Effector memory CD8-positive, alpha-beta T cell (primary cell): ENCODE measurements around the gene NACC2.

ENCODE experiments used
- ATAC-seq: fragments of 150-1000 bp; cut with Tn5 transposase; replicated peaks from 2 replicates; pipeline ENCODE4 v1.10.0; 2021; ENCODE audit warnings: mild to moderate bottlenecking, moderate library complexity
- DNase-seq, 3 experiments: peaks; one replicate each; pipeline ENCODE4 v3.0.0; 2021
- H3K27ac Mint-ChIP-seq, 2 donors: one replicate each; pipeline ENCODE4 v1.8.0; 2022; ENCODE audit warnings: mild to moderate bottlenecking in 2 of 2, mixed read lengths in 2 of 2, moderate library complexity in 2 of 2
- H3K27me3 Mint-ChIP-seq, 2 donors: one replicate each; pipeline ENCODE4 v1.8.0; 2022; ENCODE audit warnings: mixed read lengths in 2 of 2
- H3K36me3 Mint-ChIP-seq: one replicate; pipeline ENCODE4 v1.8.0; 2022; ENCODE audit warnings: mild to moderate bottlenecking, moderate library complexity, mixed read lengths; ENCODE audit not compliant: insufficient read depth
- H3K4me1 Mint-ChIP-seq, 2 donors: one replicate each; pipeline ENCODE4 v1.8.0; 2022; ENCODE audit warnings: low read depth in 2 of 2, mixed read lengths in 2 of 2
- H3K4me3 Mint-ChIP-seq, 2 donors: one replicate each; pipeline ENCODE4 v1.8.0; 2022; ENCODE audit warnings: mild to moderate bottlenecking in 2 of 2, mixed read lengths in 2 of 2, moderate library complexity in 2 of 2
- H3K9me3 Mint-ChIP-seq, 2 donors: one replicate each; pipeline ENCODE4 v1.8.0; 2022; ENCODE audit warnings: mixed read lengths in 2 of 2

NACC2 gene

DNA sequence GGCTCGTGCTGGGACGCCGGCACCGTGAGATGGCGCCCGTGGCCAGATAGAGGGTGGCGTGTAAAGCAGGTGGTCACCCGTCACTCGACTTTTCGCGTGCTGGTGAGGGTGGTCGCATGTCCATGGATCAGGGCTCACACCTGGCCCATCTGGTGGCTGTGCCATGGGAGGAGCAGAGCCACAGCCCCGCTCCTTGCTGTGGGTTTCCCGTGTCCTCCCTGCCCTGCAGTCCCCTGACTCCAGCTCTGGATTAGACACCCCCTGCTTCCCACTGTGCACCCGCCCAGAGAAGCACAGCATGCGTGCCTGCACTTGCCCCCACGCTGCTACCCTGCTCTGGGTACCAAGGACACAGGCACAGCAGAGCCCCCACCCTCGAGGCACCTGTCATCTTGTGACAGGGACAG is 25.4 kb upstream of the NACC2 start:
- peaks cover 4 to 6% of the 10 kb centered on the region in 2 donors for H3K4me1 Mint-ChIP-seq
- peak overlapping the region in 1 of 2 donors; percentile 20 for H3K27ac Mint-ChIP-seq
- peaks cover 8 to 11% of the 10 kb centered on the region in 2 donors for H3K27me3 Mint-ChIP-seq
- no peak for DNase-seq
- H3K36me3 Mint-ChIP-seq: peaks cover 17% of the 10 kb centered on the region
- no peaks in the 10 kb centered on the region for H3K9me3 Mint-ChIP-seq
- ATAC-seq: no peak
- peak overlapping the region in 1 of 2 donors; percentile 17 for H3K4me3 Mint-ChIP-seq

DNA sequence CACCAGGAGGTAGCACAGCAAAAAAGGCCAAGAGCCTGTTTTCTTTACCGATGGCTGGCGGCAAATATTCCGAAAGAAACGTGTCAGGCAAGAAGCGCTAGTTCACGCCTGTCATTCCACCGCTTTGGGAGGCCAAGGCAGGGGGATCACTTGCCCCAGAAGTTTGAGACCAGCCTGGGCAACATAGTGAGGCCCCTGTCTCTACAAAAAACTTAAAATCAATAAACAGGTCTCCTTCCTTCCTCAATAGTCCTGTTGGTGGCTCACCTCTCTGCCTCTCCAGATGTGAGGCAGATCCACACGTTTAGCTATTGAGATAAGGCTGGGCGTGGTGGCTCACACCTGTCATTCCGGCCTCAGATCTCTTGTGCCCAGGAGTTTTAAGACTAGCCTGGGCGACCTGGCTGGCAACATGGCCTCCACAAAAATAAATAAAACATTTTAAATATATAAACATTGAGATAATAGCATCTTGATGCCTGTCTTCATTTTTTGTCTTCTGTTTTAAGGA is 24.8 kb upstream of the NACC2 start:
- H3K4me3 Mint-ChIP-seq: peak overlapping the region in 1 of 2 donors; percentile 36
- H3K4me1 Mint-ChIP-seq: peaks cover 4 to 6% of the 10 kb centered on the region in 2 donors
- no peak for ATAC-seq
- H3K9me3 Mint-ChIP-seq: no peaks in the 10 kb centered on the region
- peaks cover 18% of the 10 kb centered on the region for H3K36me3 Mint-ChIP-seq
- no peak for DNase-seq
- peak overlapping the region in 1 of 2 donors; percentile 46 for H3K27ac Mint-ChIP-seq
- H3K27me3 Mint-ChIP-seq: peaks cover 3 to 6% of the 10 kb centered on the region in 2 donors

DNA sequence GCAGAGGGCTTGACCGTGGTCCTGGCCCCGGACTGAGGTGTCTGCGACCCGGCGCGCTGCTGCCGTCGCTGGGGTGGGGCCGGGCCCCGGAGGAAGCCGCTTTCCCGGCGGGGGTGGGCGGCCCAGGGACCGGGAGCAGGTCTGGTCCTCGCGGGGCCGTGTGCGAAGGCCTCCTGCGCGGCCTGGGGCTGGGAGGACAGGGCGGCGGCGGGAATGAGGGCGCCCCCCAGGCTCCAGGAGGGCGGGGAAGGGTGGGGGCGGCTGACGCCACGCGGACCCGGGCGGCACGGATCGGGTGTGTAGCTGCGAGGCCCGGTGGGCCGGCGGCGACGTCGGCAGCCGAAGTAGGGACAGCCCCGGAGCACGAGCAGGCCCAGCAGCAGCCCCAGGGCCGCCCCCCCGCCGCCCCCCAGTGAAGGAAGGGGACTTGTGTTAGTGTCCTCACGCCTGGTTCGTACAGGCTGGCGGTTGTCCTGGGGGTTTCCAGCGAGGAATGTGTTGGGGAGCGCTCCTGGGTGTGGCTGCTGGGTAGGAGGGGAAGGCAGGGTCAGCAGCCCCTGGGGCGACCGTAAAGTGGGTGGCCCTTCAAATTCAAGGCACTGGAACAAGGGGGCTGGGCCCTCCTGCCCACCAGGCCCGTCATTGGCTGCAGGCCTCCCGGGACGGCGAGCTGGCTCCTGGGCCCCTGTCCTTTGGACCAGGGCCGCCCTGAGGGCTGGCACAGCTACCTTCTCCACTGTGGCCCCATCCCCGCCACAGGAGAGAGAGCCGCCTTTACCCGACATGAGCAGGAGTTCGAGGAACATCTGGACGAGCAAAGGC is 24.2 kb upstream of the NACC2 start:
- peaks cover 20% of the 10 kb centered on the region for H3K36me3 Mint-ChIP-seq
- H3K27ac Mint-ChIP-seq: peak overlapping the region; percentile 46 to 65
- ATAC-seq (peak; percentile 27), DNase-seq (no peak)
- H3K4me3 Mint-ChIP-seq: peak overlapping the region; percentile 64 to 75
- no peaks in the 10 kb centered on the region for H3K9me3 Mint-ChIP-seq
- H3K27me3 Mint-ChIP-seq: no peaks in the 10 kb centered on the region
- H3K4me1 Mint-ChIP-seq: peaks cover 4 to 6% of the 10 kb centered on the region in 2 donors

DNA sequence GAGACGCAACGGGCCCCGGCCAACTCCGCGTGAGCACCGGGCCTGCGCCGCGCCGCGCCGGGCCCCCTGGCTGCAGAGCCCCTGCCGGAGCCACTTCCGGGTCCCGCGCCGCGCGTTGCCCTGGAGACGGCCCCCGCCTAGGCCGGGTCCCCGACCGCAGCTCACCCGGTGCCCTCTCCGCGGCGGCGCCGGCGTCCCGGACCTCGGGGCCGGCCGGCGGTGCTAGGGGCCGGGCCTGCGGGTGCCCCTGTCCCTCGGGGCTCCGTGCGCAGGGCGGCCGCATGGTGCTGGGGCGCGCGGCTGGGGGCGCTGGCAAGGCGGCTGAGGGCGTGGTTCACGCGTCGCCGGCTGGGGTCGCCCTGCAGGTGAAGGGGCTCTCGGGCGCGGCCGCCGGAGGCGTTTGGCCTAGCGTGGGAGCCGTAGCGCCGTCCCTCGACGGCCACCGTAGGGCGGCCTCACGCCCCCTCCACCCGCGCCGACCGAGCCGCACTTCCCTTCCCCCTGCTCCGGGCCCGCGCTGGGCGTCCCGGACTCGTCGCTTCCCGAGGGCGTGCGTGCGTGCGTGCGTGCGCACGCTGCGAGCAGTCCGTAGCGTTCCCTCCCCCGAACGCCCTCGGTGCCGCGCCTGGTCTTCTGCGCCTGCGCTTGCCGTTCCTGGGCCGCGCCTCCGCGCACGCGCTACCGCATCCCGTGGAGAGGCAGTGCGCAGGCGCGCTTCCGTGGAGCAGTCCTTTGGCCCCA is 23.4 kb upstream of the NACC2 start, which contains the start of gene TMEM250:
Gene TMEM250, minus strand, starts transcription at position 556 of the 741 bp plus-strand sequence. CDS start 1,975 bp downstream, outside the sequence.
- Mint-ChIP-seq H3K36me3 (peaks cover 23% of the 10 kb centered on the region), H3K9me3 (no peaks in the 10 kb centered on the region), H3K4me3 (peak within 1 kb of the TSS; percentile 64 to 75), H3K27ac (peak within 1 kb of the TSS; percentile 46 to 65), H3K4me1 (peaks cover 7 to 9% of the 10 kb centered on the region in 2 donors), H3K27me3 (no peaks in the 10 kb centered on the region)
- ATAC-seq (peak; percentile 88), DNase-seq (peak; percentile 94 to 96 (median 95))

DNA sequence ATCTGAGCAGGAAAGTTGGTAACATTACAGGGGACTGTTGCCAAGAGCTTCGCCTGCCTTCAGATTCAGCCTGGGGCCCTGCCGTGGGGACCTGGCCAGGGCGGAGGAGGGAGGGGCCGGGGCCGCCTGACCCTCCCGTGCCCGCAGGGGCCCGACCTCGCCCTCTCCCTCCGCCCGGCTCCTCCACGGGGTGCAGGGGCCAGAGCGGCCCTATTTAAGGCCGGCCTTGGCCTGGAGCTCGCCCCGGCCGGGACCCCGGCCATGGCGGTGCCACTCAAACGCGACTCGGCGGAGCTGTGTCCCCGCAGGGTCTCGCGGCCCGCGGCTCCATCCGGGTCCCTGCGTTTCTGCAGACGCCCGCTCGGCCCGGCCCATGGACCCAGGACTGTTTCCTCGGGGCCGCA is 22.8 kb upstream of the NACC2 start:
- ATAC-seq (no peak), DNase-seq (no peak)
- H3K4me1 Mint-ChIP-seq: peaks cover 10 to 13% of the 10 kb centered on the region in 2 donors
- H3K27me3 Mint-ChIP-seq: no peaks in the 10 kb centered on the region
- no peak overlapping the region for H3K27ac Mint-ChIP-seq
- H3K36me3 Mint-ChIP-seq: peaks cover 23% of the 10 kb centered on the region
- H3K9me3 Mint-ChIP-seq: no peaks in the 10 kb centered on the region
- H3K4me3 Mint-ChIP-seq: peak overlapping the region; percentile 60 to 63

DNA sequence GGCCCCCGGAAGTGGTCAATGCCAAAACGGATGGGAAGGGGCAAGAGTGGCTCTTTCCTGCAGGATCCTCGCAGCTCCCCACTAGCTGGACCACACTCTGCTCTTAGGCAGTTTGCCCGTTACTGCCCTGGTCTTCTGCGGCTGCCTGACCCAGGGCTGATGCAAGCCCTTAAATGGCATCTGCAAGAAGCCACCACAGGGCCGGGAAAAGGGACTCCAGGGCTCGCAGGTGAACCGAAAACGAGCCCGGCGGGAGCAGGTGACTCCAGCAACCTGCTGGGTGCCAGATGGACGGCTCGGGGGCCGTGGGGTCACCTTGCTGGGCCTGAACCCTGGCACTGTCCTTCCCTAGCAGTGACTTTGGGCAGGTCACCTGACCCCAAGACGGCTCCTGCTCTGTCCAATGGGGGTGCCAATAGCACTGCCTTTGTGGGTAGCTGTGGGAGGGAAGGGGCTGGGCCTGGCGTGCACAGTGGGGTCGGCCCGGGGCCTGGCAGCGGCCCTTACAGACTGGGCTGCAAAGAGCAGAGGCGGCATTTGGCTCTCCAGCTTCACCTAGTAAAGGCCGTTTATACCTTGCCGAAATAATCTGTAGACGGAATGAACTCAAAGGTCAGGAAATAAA is 22.3 kb upstream of the NACC2 start:
- Mint-ChIP-seq H3K4me1 (peaks cover 10 to 13% of the 10 kb centered on the region in 2 donors), H3K27ac (no peak overlapping the region), H3K36me3 (peaks cover 18% of the 10 kb centered on the region), H3K9me3 (no peaks in the 10 kb centered on the region), H3K4me3 (peak overlapping the region; percentile 60 to 63), H3K27me3 (no peaks in the 10 kb centered on the region)
- DNase-seq: no peak
- no peak for ATAC-seq

DNA sequence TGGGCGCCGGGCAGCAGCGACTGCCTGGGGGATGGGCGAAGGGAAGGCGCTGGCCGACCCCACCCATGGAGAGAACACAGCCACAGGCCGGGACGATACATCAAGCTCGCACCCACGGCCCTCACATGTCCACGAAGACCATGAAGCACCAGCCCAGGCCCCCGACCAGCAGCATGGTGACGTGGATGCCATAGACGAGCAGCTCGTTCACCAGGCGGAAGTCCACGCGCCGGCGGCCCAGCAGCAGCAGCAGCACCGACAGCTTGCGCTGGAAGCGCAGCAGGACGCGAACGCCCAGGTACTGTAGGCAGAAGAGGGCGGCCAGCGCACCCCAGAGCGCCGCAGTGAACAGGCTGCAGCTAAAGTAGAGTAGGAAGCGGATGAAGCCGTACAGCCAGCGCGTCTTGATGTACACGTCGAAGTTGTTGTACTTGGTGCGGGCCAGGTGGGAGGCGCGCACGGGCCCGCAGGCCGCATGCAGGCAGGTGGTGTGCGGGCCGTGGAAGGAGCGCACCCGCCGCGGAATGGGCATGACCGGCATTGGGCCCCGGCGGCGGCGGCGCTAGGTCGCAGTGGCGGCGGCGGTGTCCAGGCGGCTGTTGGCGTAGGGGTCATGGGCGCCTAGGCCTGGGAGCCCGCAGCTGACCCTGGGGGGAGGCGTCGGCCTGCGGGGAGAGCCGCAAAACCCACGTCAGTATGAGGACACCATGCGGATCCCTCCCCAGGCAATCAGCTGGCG is 21.4 kb upstream of the NACC2 start:
- peak overlapping the region; percentile 48 to 60 for H3K4me3 Mint-ChIP-seq
- no peak for ATAC-seq
- DNase-seq: no peak
- H3K9me3 Mint-ChIP-seq: no peaks in the 10 kb centered on the region
- peaks cover 18 to 20% of the 10 kb centered on the region in 2 donors for H3K4me1 Mint-ChIP-seq
- H3K27ac Mint-ChIP-seq: peak overlapping the region in 1 of 2 donors; percentile 2
- H3K36me3 Mint-ChIP-seq: peaks cover 16% of the 10 kb centered on the region
- no peaks in the 10 kb centered on the region for H3K27me3 Mint-ChIP-seq

DNA sequence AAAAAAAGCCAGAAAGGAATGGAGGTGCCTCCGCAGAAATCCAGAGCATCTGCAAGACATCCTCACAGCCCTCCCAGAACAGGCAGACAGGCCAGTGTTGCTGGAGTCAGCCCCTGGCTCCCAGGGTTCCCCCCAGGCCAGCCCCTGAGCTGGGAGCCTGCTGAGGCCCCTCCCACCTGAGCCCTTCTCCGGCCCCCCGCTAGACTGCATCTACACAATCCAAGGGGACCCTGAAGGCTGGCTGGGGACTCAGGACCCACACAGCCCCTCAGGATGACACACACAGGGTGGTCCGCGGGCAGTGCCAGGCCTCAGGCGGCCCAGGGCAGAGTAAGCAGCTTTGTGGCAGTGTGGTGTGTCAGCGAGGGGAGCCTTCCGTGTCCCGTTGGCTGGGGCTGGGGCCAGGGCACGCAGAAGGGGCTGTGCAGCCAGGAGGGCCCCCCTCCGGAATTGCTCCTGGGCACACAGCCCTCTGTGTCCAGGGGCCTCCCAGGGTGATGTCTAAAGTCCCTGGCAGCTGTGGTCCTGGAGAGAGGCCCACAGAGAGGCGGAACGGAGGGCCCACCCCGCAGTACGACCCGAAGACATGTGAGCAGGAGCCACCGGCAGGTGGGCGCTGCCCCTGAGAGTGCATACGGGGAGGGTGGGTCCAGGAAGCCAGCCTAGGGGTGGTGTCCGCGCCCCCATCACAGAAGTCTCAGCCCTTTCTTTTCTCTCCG is 20.7 kb upstream of the NACC2 start:
- peaks cover 24 to 25% of the 10 kb centered on the region in 2 donors for H3K4me1 Mint-ChIP-seq
- no peak overlapping the region for H3K27ac Mint-ChIP-seq
- H3K4me3 Mint-ChIP-seq: no peak overlapping the region
- ATAC-seq: no peak
- peaks cover 16% of the 10 kb centered on the region for H3K36me3 Mint-ChIP-seq
- DNase-seq: no peak
- no peaks in the 10 kb centered on the region for H3K9me3 Mint-ChIP-seq
- H3K27me3 Mint-ChIP-seq: no peaks in the 10 kb centered on the region

DNA sequence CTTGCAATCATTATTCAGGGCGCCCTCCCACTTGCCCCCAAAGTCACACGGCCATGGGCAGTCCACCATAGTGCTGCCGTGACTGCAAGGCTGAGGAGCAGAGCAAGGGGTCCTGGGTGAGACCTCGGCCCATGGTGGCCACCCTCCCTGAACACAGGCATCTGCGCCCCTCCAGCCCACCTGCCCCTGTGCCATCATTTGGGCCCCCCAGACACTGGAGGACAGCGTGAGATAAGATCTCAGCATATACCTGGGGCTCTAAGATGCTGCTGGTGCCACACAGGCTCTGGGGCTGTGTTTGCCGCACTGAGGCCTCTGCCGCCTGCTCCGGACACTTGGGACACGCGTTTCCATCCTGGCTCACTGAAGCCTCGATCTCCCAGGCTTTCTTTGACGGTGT is 20.1 kb upstream of the NACC2 start:
- H3K4me3 Mint-ChIP-seq: no peak overlapping the region
- no peak for ATAC-seq
- no peak overlapping the region for H3K27ac Mint-ChIP-seq
- H3K27me3 Mint-ChIP-seq: no peaks in the 10 kb centered on the region
- H3K36me3 Mint-ChIP-seq: peaks cover 16% of the 10 kb centered on the region
- peaks cover 29 to 31% of the 10 kb centered on the region in 2 donors for H3K4me1 Mint-ChIP-seq
- no peak for DNase-seq
- no peaks in the 10 kb centered on the region for H3K9me3 Mint-ChIP-seq

DNA sequence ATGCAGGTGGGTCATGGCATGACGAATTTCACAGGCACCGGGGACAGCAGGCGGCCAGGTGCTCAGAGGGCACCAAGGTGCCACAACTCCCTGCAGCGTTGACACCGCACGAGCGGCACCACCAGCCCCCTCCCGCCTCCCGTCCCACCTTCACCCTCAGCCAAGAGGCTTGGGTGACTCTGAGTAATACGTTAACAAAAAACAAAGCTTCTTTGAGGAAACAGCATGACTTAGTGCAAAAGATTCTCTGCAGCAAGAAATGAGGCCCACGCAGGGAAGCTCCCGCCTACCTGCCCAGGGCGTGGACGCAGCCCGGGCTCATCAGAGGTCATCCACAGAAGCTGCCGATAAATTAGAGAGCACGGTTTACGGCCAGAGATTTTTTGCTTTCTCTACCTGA is 19.5 kb upstream of the NACC2 start:
- H3K27me3 Mint-ChIP-seq: no peaks in the 10 kb centered on the region
- peaks cover 31 to 34% of the 10 kb centered on the region in 2 donors for H3K4me1 Mint-ChIP-seq
- H3K4me3 Mint-ChIP-seq: no peak overlapping the region
- ATAC-seq (no peak), DNase-seq (no peak)
- no peak overlapping the region for H3K27ac Mint-ChIP-seq
- H3K9me3 Mint-ChIP-seq: no peaks in the 10 kb centered on the region
- peaks cover 16% of the 10 kb centered on the region for H3K36me3 Mint-ChIP-seq

DNA sequence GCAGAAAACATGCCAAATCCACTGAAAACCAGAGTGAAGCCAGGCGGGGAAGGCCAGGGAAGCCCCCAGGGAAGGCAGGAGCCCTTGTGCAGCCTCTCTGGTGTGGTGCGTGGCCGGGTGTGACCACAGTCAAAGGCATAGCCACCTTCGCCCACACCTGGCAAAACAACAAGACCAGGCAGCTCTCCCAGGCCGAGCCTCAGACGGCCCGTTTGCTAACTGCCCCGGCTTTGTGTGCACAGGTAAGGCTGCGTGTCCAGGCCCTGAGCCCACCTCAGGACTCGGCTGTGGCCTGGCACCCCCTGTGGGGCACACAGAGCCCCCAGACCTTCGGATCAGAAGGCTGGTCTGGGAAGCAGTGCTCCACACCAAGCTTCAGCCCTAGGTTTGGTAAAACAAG is 17.5 kb upstream of the NACC2 start:
- H3K27ac Mint-ChIP-seq: peak overlapping the region in 1 of 2 donors; percentile 70
- DNase-seq: no peak
- H3K4me3 Mint-ChIP-seq: no peak overlapping the region
- peaks cover 41 to 49% of the 10 kb centered on the region in 2 donors for H3K4me1 Mint-ChIP-seq
- no peaks in the 10 kb centered on the region for H3K9me3 Mint-ChIP-seq
- H3K36me3 Mint-ChIP-seq: peaks cover 15% of the 10 kb centered on the region
- H3K27me3 Mint-ChIP-seq: no peaks in the 10 kb centered on the region
- ATAC-seq: no peak

DNA sequence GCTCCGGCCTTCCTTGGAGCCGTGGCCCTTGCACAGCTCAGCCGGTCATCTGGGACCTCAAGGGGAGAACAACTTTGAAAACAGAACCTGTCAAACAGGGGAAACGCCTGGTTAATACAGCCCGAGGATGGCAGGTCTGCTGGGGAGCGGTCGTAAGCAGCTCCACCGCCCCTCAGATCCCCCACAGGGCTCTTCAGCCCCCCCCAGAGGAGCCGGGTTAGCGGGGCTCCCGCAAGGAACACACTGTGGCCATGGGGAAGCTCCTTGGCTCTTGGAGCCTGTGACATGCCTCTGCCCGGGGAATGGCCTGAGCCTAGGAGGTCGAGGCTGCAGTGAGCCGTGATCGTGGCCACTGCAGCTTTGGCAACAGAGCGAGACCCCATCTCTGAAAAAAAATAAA is 16.8 kb upstream of the NACC2 start:
- Mint-ChIP-seq H3K36me3 (peaks cover 13% of the 10 kb centered on the region), H3K4me3 (peak overlapping the region; percentile 67 to 88), H3K27ac (peak overlapping the region; percentile 25 to 85), H3K27me3 (no peaks in the 10 kb centered on the region), H3K9me3 (no peaks in the 10 kb centered on the region), H3K4me1 (peaks cover 47 to 55% of the 10 kb centered on the region in 2 donors)
- DNase-seq: no peak
- ATAC-seq: no peak
